ENCODE data around the gene MORN3.

DNA sequence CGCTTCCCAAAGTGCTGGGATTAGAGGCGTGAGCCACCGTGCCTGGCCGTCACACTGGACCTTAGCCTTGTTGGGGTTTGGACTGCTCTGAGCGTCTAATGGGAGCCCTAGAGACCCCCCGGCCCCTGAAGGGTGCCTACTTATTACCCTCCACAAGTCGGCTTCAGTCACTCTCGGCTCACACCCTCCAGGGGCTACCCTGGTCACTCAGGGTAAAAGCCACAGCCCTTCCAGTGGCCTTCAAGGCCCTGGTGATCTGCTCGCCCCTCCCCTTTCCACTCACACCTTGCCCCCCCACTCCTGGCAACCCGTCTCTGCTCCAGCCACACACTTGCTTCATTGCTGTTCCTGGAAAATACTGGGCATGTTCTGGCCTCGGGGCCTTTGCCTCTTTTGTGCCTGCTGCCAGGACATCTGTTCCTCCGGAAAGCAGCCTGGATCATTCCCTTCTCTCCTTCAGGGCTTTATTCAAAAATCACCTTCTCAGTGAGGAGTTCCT is 3.6 kb upstream of the MORN3 start:
- TF ChIP-seq, protein P1, sequence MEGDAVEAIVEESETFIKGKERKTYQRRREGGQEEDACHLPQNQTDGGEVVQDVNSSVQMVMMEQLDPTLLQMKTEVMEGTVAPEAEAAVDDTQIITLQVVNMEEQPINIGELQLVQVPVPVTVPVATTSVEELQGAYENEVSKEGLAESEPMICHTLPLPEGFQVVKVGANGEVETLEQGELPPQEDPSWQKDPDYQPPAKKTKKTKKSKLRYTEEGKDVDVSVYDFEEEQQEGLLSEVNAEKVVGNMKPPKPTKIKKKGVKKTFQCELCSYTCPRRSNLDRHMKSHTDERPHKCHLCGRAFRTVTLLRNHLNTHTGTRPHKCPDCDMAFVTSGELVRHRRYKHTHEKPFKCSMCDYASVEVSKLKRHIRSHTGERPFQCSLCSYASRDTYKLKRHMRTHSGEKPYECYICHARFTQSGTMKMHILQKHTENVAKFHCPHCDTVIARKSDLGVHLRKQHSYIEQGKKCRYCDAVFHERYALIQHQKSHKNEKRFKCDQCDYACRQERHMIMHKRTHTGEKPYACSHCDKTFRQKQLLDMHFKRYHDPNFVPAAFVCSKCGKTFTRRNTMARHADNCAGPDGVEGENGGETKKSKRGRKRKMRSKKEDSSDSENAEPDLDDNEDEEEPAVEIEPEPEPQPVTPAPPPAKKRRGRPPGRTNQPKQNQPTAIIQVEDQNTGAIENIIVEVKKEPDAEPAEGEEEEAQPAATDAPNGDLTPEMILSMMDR (IDR thresholded peaks at IDR 0.05), result no peak
- no peak for TF ChIP-seq POLR2A (IDR thresholded peaks at IDR 0.05)
